ENCODE results near the gene CHDH. TPM values are rescaled to one million over a fixed set of nuclear protein-coding genes. Genes with fewer than 3 reads are reported as not detected.

Gene CHDH
- total RNA-seq, 1 donor from 2014 or later = 0.60 TPM

GRCh38 chr3:53881691-53882593 lies 35.7 kb upstream of the CHDH start, which contains the start of gene ACTR8:
TSS of gene ACTR8 (minus strand) at chr3:53882152. CDS start at chr3:53882101, 51 bp downstream.
- Mint-ChIP-seq H3K4me1 (ENCODE audit: low read depth) (peaks cover 23% of the 10 kb centered on the region), H3K27ac (ENCODE audit: unreplicated experiment) (peak within 1 kb of the TSS; percentile 93)
- peak; percentile 62 for TF ChIP-seq CTCF (IDR thresholded peaks at IDR 0.05)

DNA sequence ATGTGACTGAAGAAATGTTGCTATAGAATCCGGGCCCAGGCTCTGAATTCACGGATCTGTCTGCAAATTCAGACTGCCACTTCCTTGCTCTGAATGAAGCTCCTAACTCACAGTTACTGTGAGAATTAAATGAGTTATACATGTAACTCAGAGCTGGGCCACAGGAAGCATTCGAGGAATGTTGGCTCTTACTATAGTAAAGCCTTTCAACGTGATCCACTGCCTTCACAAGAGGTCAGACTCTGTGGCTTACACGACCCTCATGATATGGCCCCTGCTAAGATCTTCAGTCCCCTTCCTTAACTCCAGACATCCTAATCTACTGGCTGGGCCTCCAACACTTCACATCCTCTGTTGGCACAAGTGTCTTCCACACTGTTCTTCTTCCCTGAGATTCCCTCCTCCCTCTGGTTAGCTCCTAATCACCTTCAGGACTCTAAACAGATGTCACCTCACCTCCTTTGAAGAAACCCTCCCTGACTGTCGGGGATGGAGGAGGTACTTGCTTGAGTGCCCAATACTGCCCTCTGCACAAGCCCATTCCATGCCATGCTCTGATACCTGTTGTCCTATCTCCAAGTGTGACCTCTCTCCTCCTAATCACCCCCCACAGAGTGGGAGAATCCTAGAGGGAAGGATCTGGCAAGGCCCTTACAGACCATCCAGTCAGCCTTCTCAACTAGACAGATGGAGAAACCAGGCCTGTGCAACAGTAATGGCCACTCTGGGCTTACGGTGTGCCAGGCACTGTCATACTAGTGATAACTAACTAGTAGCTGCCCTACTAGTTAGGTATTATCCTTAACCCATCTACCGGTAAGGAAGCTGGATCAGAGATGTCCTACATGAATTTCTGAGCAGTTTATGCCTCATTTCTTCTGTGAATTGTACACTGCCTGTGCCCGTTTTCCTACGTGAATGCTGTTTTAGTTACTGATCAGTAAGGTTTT lies 34.5 kb upstream of the CHDH start:
- H3K27me3 Mint-ChIP-seq (ENCODE audit: low read depth) = no peaks in the 10 kb centered on the region
- TF ChIP-seq CTCF (IDR thresholded peaks at IDR 0.05) = no peak
- peaks cover 22% of the 10 kb centered on the region for H3K36me3 Mint-ChIP-seq (ENCODE audit: low read depth)
- peak overlapping the region; percentile 97 for H3K4me3 Mint-ChIP-seq (ENCODE audit: unreplicated experiment)
- peaks cover 23% of the 10 kb centered on the region for H3K4me1 Mint-ChIP-seq (ENCODE audit: low read depth)
- no peaks in the 10 kb centered on the region for H3K9me3 Mint-ChIP-seq (ENCODE audit: low read depth)
- no peak for DNase-seq (ENCODE audit: low spot score)
- peak overlapping the region; percentile 93 for H3K27ac Mint-ChIP-seq (ENCODE audit: unreplicated experiment)

More at GRCh38 chr3:53881691-53882593, 35.7 kb upstream of the CHDH start, which contains the start of gene ACTR8:
- Mint-ChIP-seq H3K9me3 (ENCODE audit: low read depth) (no peaks in the 10 kb centered on the region), H3K4me3 (ENCODE audit: unreplicated experiment) (peak within 1 kb of the TSS; percentile 97), H3K27me3 (ENCODE audit: low read depth) (no peaks in the 10 kb centered on the region), H3K36me3 (ENCODE audit: low read depth) (peaks cover 16% of the 10 kb centered on the region)
- peak; percentile 94 for DNase-seq (ENCODE audit: low spot score)

DNA sequence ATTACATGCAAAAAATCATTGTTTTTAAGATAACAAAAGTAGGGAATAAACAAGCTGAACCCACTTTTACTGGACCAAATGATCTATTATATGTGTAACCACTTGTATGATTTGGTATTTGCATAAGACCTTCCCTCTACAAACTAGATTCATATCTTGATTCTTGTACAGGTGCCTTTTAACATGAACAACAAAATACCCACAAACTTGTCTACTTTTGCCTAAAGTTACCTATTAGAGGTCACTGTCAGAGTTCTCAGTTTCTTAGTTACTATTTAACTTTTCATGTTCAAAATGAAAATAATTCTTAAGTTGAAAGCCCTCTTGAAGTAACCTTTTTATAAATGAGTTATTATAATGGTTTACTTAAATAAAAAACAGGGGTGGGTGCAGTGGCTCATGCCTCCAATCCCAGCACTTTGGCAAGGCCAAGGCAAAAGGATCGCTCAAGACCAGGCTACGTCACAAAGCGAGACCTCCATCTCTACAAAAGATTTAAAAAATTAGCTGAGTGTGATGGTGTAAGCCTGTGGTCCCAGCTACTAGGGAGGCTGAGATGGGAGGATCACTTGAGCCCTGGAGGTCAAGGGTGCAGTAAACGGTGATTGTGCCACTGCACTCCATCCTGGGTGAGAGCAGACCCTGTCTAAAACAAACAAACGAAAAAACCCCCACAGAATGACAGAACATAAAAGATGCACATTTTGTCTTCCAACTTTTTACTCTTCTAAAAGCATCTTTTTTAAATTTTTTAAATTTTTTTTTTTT lies 19.7 kb upstream of the CHDH start:
- TF ChIP-seq CTCF (IDR thresholded peaks at IDR 0.05) = no peak
- H3K36me3 Mint-ChIP-seq (ENCODE audit: low read depth) = peaks cover 45% of the 10 kb centered on the region
- peaks cover 10% of the 10 kb centered on the region for H3K9me3 Mint-ChIP-seq (ENCODE audit: low read depth)
- no peak for DNase-seq (ENCODE audit: low spot score)
- no peaks in the 10 kb centered on the region for H3K4me1 Mint-ChIP-seq (ENCODE audit: low read depth)
- no peak overlapping the region for H3K4me3 Mint-ChIP-seq (ENCODE audit: unreplicated experiment)
- no peaks in the 10 kb centered on the region for H3K27me3 Mint-ChIP-seq (ENCODE audit: low read depth)
- no peak overlapping the region for H3K27ac Mint-ChIP-seq (ENCODE audit: unreplicated experiment)

DNA sequence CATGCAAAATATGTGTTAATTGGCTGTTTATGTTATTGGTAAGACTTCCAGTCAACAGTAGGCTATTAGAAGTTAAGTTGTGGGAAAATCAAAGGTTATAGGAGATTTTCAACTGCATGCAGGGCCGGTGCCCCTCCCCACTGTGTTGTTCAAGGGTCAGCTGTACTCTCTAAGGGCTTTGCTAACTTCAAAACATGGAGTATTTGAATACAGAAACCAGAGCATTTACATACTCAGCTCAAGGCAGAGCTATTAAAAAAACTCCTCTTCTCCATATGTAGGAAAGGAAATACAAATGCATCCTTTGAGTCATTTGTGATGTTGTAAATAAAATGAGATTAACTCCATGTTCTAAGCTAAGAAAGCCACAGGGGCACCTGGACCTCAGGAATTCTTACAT lies 16.9 kb upstream of the CHDH start:
- Mint-ChIP-seq H3K9me3 (ENCODE audit: low read depth) (peaks cover 10% of the 10 kb centered on the region), H3K27me3 (ENCODE audit: low read depth) (no peaks in the 10 kb centered on the region), H3K27ac (ENCODE audit: unreplicated experiment) (no peak overlapping the region), H3K36me3 (ENCODE audit: low read depth) (peaks cover 37% of the 10 kb centered on the region), H3K4me3 (ENCODE audit: unreplicated experiment) (no peak overlapping the region), H3K4me1 (ENCODE audit: low read depth) (no peaks in the 10 kb centered on the region)
- TF ChIP-seq CTCF (IDR thresholded peaks at IDR 0.05) = no peak
- no peak for DNase-seq (ENCODE audit: low spot score)
